GM18505 (cell line): ENCODE results near the gene ADAMTS19.

Experiments used
- ATAC-seq: cut with Tn5 transposase; IDR thresholded peaks from one replicate; pipeline ENCODE4 v1.9.1; 2021; ENCODE audit not compliant: unreplicated experiment
- POLR2A ChIP-seq: IDR thresholded peaks from 4 replicates; pipeline ENCODE4 v1.6.1; 2011; ENCODE audit warnings: borderline replicate concordance; ENCODE audit not compliant: insufficient read depth, insufficient read length; ENCODE audit errors: extremely low read depth

Gene ADAMTS19

GRCh38 chr5:129652349-129653056, 192.4 kb downstream of the ADAMTS19 start:
- no peak for TF ChIP-seq POLR2A
- no peak for ATAC-seq

GRCh38 chr5:129653057-129653375, 192.9 kb downstream of the ADAMTS19 start:
- no peak for ATAC-seq
- TF ChIP-seq POLR2A = no peak

GRCh38 chr5:129653442-129653841, 193.3 kb downstream of the ADAMTS19 start:
- TF ChIP-seq POLR2A = no peak
- no peak for ATAC-seq

GRCh38 chr5:129656952-129657351, 196.9 kb downstream of the ADAMTS19 start:
- ATAC-seq = no peak
- no peak for TF ChIP-seq POLR2A

- TF ChIP-seq POLR2A = no peak
- ATAC-seq = no peak
These were observed 198.7 kb downstream of the ADAMTS19 start for GRCh38 chr5:129658801-129659200.

- no peak for TF ChIP-seq POLR2A
- ATAC-seq = no peak
These were observed 201.4 kb downstream of the ADAMTS19 start for GRCh38 chr5:129661366-129662035.

- peak; percentile 76 for ATAC-seq
- TF ChIP-seq POLR2A = no peak
These were observed 204.3 kb downstream of the ADAMTS19 start for GRCh38 chr5:129664336-129664937.

- ATAC-seq = no peak
These were observed 210.9 kb downstream of the ADAMTS19 start for GRCh38 chr5:129670957-129671500.

GRCh38 chr5:129672006-129672405, 211.9 kb downstream of the ADAMTS19 start:
- no peak for TF ChIP-seq POLR2A

More at GRCh38 chr5:129670957-129671500, 210.9 kb downstream of the ADAMTS19 start:
- TF ChIP-seq POLR2A = no peak

GRCh38 chr5:129679671-129680070, 219.6 kb downstream of the ADAMTS19 start:
- ATAC-seq = no peak
- no peak for TF ChIP-seq POLR2A

More at GRCh38 chr5:129672006-129672405, 211.9 kb downstream of the ADAMTS19 start:
- ATAC-seq = no peak

GRCh38 chr5:129687941-129688340, 227.8 kb downstream of the ADAMTS19 start:
- ATAC-seq = no peak
- no peak for TF ChIP-seq POLR2A

- ATAC-seq = no peak
- no peak for TF ChIP-seq POLR2A
These were observed 228.9 kb downstream of the ADAMTS19 start for GRCh38 chr5:129689045-129689444.

- no peak for TF ChIP-seq POLR2A
- ATAC-seq = no peak
These were observed 231.1 kb downstream of the ADAMTS19 start for GRCh38 chr5:129691220-129691619.
